ENCODE measurements around the gene NES. TPM values are rescaled to one million over a fixed set of nuclear protein-coding genes. Genes with fewer than 3 reads are reported as not detected.

NES gene
- 32.9 and 57.3 TPM in 2 replicates for total RNA-seq

GRCh38 chr1:156676820-156677615 is at the start of gene NES:
TSS of gene NES (minus strand) at chr1:156677407. CDS start at chr1:156677264, 143 bp downstream.
- DNase-seq (ENCODE audit: low read depth in 2 of 2): peak; percentile 69 to 77

GRCh38 chr1:156726549-156727226 is 49.5 kb upstream of the NES start:
- peak; percentile 80 to 81 for DNase-seq (ENCODE audit: low read depth in 2 of 2)

- DNase-seq (ENCODE audit: low read depth in 2 of 2): peak; percentile 88 to 92
Measured at GRCh38 chr1:156725683-156726280, 48.6 kb upstream of the NES start.

GRCh38 chr1:156721535-156721934 is 44.3 kb upstream of the NES start:
- DNase-seq (ENCODE audit: low read depth in 2 of 2): no peak

GRCh38 chr1:156721131-156721530 is 43.9 kb upstream of the NES start:
- no peak for DNase-seq (ENCODE audit: low read depth in 2 of 2)

- no peak for DNase-seq (ENCODE audit: low read depth in 2 of 2)
Measured at GRCh38 chr1:156717351-156717750, 40.1 kb upstream of the NES start.

- DNase-seq (ENCODE audit: low read depth in 2 of 2): peak in 1 of 2 donors; percentile 36
Measured at GRCh38 chr1:156714830-156715229, 37.6 kb upstream of the NES start.

- DNase-seq (ENCODE audit: low read depth in 2 of 2): no peak
Measured at GRCh38 chr1:156712626-156713025, 35.4 kb upstream of the NES start.

GRCh38 chr1:156711011-156711817 is 34.0 kb upstream of the NES start:
- no peak for DNase-seq (ENCODE audit: low read depth in 2 of 2)

GRCh38 chr1:156709757-156710489 is 32.7 kb upstream of the NES start:
- DNase-seq (ENCODE audit: low read depth in 2 of 2): peak in 1 of 2 donors; percentile 27

GRCh38 chr1:156709031-156709430 is 31.8 kb upstream of the NES start:
- DNase-seq (ENCODE audit: low read depth in 2 of 2): no peak

- DNase-seq (ENCODE audit: low read depth in 2 of 2): no peak
Measured at GRCh38 chr1:156708218-156708661, 31.0 kb upstream of the NES start.

- DNase-seq (ENCODE audit: low read depth in 2 of 2): no peak
Measured at GRCh38 chr1:156707417-156708217, 30.4 kb upstream of the NES start.

GRCh38 chr1:156706657-156707416 is 29.6 kb upstream of the NES start:
- DNase-seq (ENCODE audit: low read depth in 2 of 2): no peak

GRCh38 chr1:156705918-156706656 is 28.9 kb upstream of the NES start:
- DNase-seq (ENCODE audit: low read depth in 2 of 2): peak; percentile 43 to 61

GRCh38 chr1:156705321-156705917 is 28.2 kb upstream of the NES start, which contains the start of gene CRABP2:
TSS of gene CRABP2 (minus strand) at chr1:156705583. CDS start at chr1:156705446, 137 bp downstream.
- DNase-seq (ENCODE audit: low read depth in 2 of 2): no peak

GRCh38 chr1:156704930-156705320 is 27.7 kb upstream of the NES start:
- peak; percentile 63 to 72 for DNase-seq (ENCODE audit: low read depth in 2 of 2)

- no peak for DNase-seq (ENCODE audit: low read depth in 2 of 2)
Measured at GRCh38 chr1:156704166-156704711, 27.0 kb upstream of the NES start.

Measured in lung microvascular endothelial cell (primary cell).